Activated CD4-positive, alpha-beta memory T cell treated with anti-CD3 and anti-CD28 coated beads, Interleukin-2, amount 10 ng/mL, durations not matched to agents 7 days and 5 days (primary cell): ENCODE measurements around the gene TAS2R10. TPM values are rescaled to one million over a fixed set of nuclear protein-coding genes. Genes with fewer than 3 reads are reported as not detected.
"Not testable (repeated sequence)": the region's sequence is repeated elsewhere in the genome, so short reads cannot be mapped to it uniquely, and the experiment has no call there.

Source experiments
- CTCF ChIA-PET: fragments of 350-600 bp; sonication (Branson Sonifier 250); formaldehyde crosslinking; loops from one replicate; lab custom pipeline; 2021; ENCODE audit warnings: antibody characterized with exemption, inconsistent platforms; lab: Charles Lee
- POLR2A ChIA-PET: fragments of 350-600 bp; sonication (Branson Sonifier 250); formaldehyde crosslinking; loops from one replicate; lab custom pipeline; 2021; ENCODE audit warnings: antibody characterized with exemption; lab: Charles Lee
- DNase-seq: peaks from one replicate; pipeline ENCODE4 v3.0.0-alpha.2; 2020
- H3K27ac Mint-ChIP-seq: one replicate; pipeline ENCODE4 v1.8.0; 2021; ENCODE audit warnings: mild to moderate bottlenecking, mixed read lengths
- H3K27me3 Mint-ChIP-seq: one replicate; pipeline ENCODE4 v1.8.0; 2021; ENCODE audit warnings: mixed read lengths
- H3K36me3 Mint-ChIP-seq: one replicate; pipeline ENCODE4 v1.8.0; 2021; ENCODE audit warnings: low read depth, mixed read lengths
- H3K4me1 Mint-ChIP-seq: one replicate; pipeline ENCODE4 v1.8.0; 2021; ENCODE audit warnings: mixed read lengths
- H3K4me3 Mint-ChIP-seq: one replicate; pipeline ENCODE4 v1.8.0; 2021; ENCODE audit warnings: mild to moderate bottlenecking, mixed read lengths
- H3K9me3 Mint-ChIP-seq: one replicate; pipeline ENCODE4 v1.8.0; 2021; ENCODE audit warnings: mixed read lengths
- total RNA-seq, 2 experiments: library from RNA; stranded (reverse); gene quantifications; one replicate each; pipeline ENCODE4 v1.2.3, GENCODE V29; 2021

TAS2R10 gene
- total RNA-seq, 2 experiments from 2014 or later = 0.30 to 0.35 TPM

- H3K9me3 Mint-ChIP-seq = no peaks in the 10 kb centered on the region
- DNase-seq = no peak
- POLR2A ChIA-PET = no interaction called here
- CTCF ChIA-PET = no interaction called here
- no peak overlapping the region for H3K27ac Mint-ChIP-seq
- no peak overlapping the region for H3K4me3 Mint-ChIP-seq
- H3K36me3 Mint-ChIP-seq = no peaks in the 10 kb centered on the region
- H3K4me1 Mint-ChIP-seq = no peaks in the 10 kb centered on the region
- H3K27me3 Mint-ChIP-seq = no peaks in the 10 kb centered on the region
Observed at GRCh38 chr12:10824957-10825356, 1.2 kb downstream of the TAS2R10 start.

- Mint-ChIP-seq H3K27ac (no peak overlapping the region), H3K9me3 (no peaks in the 10 kb centered on the region), H3K4me1 (no peaks in the 10 kb centered on the region), H3K27me3 (peaks cover 14% of the 10 kb centered on the region), H3K4me3 (no peak overlapping the region), H3K36me3 (no peaks in the 10 kb centered on the region)
- POLR2A ChIA-PET = no interaction called here
- no peak for DNase-seq
- CTCF ChIA-PET = no interaction called here
Observed at GRCh38 chr12:10811883-10812536, 14.1 kb downstream of the TAS2R10 start.

GRCh38 chr12:10810068-10810467, 16.1 kb downstream of the TAS2R10 start, which contains the start of gene TAS2R9:
TSS of gene TAS2R9 (minus strand) at chr12:10810168. CDS start at chr12:10810075, 93 bp downstream.
- Mint-ChIP-seq H3K9me3 (no peaks in the 10 kb centered on the region), H3K4me1 (no peaks in the 10 kb centered on the region), H3K27ac (no peak within 1 kb of the TSS), H3K4me3 (no peak within 1 kb of the TSS), H3K27me3 (peaks cover 24% of the 10 kb centered on the region), H3K36me3 (no peaks in the 10 kb centered on the region)
- CTCF ChIA-PET = interaction anchor here (0.6 to 1.1 kb wide), 2 partner anchors 336 to 657 kb away, joined by 3 read pairs; no protein-coding TSS in a partner anchor
- POLR2A ChIA-PET = no interaction called here
- no peak for DNase-seq

GRCh38 chr12:10807186-10807585, 19.0 kb downstream of the TAS2R10 start, which contains the start of gene TAS2R8:
TSS of gene TAS2R8 (minus strand) at chr12:10807286. CDS start at chr12:10806980, 306 bp downstream.
- Mint-ChIP-seq H3K27ac (no peak within 1 kb of the TSS), H3K27me3 (peaks cover 24% of the 10 kb centered on the region), H3K9me3 (no peaks in the 10 kb centered on the region), H3K4me3 (no peak within 1 kb of the TSS), H3K4me1 (no peaks in the 10 kb centered on the region), H3K36me3 (no peaks in the 10 kb centered on the region)
- no peak for DNase-seq
- CTCF ChIA-PET = no interaction called here
- POLR2A ChIA-PET = no interaction called here

GRCh38 chr12:10802587-10802986, 23.6 kb downstream of the TAS2R10 start, which contains the start of gene TAS2R7:
TSS of gene TAS2R7 (minus strand) at chr12:10802627. CDS start at chr12:10802570, 57 bp downstream.
- Mint-ChIP-seq H3K9me3 (no peaks in the 10 kb centered on the region), H3K4me1 (no peaks in the 10 kb centered on the region), H3K27ac (no peak within 1 kb of the TSS), H3K36me3 (no peaks in the 10 kb centered on the region), H3K27me3 (peaks cover 23% of the 10 kb centered on the region), H3K4me3 (no peak within 1 kb of the TSS)
- ChIA-PET CTCF (no interaction called here), POLR2A (no interaction called here)
- DNase-seq = no peak

- peaks cover 27% of the 10 kb centered on the region for H3K27me3 Mint-ChIP-seq
- H3K9me3 Mint-ChIP-seq = no peaks in the 10 kb centered on the region
- H3K4me1 Mint-ChIP-seq = no peaks in the 10 kb centered on the region
- no peak overlapping the region for H3K4me3 Mint-ChIP-seq
- ChIA-PET CTCF (no interaction called here), POLR2A (no interaction called here)
- H3K36me3 Mint-ChIP-seq = no peaks in the 10 kb centered on the region
- H3K27ac Mint-ChIP-seq = no peak overlapping the region
- DNase-seq = no peak
Observed at GRCh38 chr12:10801741-10802140, 24.4 kb downstream of the TAS2R10 start.

DNA sequence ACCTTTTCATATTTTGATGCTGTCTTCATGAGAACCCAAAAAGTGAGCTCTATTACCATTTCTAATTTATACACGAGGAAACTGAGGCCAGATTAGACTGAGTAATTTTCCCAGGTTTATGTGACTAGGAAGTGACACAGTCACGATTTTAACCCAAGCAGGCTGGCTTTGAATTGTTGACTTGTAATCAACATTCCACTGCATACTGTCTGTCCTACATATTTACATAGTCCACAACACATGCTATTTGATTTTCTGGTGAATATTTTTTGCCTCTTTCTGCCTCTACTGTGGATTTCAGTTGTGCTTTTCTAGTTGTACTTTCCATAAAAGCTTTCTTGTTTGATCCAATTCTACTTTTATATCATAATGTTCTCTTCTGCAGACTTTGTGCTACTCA, 31.9 kb downstream of the TAS2R10 start:
- POLR2A ChIA-PET = no interaction called here
- H3K27ac Mint-ChIP-seq = no peak overlapping the region
- DNase-seq = no peak
- no peaks in the 10 kb centered on the region for H3K9me3 Mint-ChIP-seq
- H3K4me1 Mint-ChIP-seq = no peaks in the 10 kb centered on the region
- no peak overlapping the region for H3K4me3 Mint-ChIP-seq
- no peaks in the 10 kb centered on the region for H3K36me3 Mint-ChIP-seq
- CTCF ChIA-PET = no interaction called here
- peaks cover 18% of the 10 kb centered on the region for H3K27me3 Mint-ChIP-seq

DNA sequence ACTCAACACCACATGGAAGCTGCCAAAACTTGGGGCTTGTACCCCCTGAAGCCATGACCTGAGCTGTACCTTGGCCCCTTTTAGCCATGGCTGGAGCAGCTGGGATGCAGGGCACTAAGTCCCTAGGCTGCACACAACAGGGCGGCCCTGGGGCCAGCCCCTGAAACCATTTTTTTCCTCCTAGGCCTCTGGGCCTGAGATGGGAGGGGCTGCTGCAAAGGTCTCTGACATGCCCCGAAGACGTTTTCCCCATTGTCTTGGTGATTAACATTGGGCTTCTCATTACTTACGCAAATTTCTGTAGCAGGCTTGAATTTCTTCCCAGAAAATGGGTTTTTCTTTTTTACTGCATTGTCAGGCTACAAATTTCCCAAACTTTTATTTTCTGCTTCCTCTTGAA, 34.4 kb downstream of the TAS2R10 start:
- DNase-seq, POLR2A ChIA-PET, H3K4me3 Mint-ChIP-seq, CTCF ChIA-PET, H3K27ac Mint-ChIP-seq, H3K4me1 Mint-ChIP-seq, H3K36me3 Mint-ChIP-seq, H3K9me3 Mint-ChIP-seq: not testable (repeated sequence)
- H3K27me3 Mint-ChIP-seq = peaks cover 16% of the 10 kb centered on the region

DNA sequence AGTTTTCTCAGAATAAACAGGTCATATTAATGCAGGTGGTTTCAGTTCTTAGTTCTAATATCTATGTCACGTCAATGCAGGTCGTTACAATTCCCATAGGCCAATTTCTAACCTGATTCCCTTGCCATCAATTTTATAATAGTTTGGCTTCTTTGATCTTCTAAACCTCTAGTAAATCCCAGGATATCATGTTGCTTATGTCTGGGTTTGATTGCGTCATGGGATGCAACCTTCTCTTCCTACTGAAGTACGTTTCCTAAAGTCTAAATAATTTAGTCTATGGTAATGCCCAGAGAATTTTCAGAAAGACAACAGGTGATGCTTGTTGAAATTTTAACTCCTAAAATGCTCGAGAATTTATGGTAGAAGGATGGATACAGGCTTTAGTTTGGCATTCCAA, 42.9 kb downstream of the TAS2R10 start:
- no peak for DNase-seq
- Mint-ChIP-seq H3K4me1 (no peaks in the 10 kb centered on the region), H3K27me3 (peaks cover 3% of the 10 kb centered on the region), H3K27ac (no peak overlapping the region), H3K36me3 (no peaks in the 10 kb centered on the region), H3K9me3 (no peaks in the 10 kb centered on the region), H3K4me3 (no peak overlapping the region)
- POLR2A ChIA-PET = no interaction called here
- CTCF ChIA-PET = no interaction called here

GRCh38 chr12:10779103-10779502, 47.1 kb downstream of the TAS2R10 start:
- ChIA-PET POLR2A (no interaction called here), CTCF (no interaction called here)
- H3K9me3 Mint-ChIP-seq = no peaks in the 10 kb centered on the region
- H3K4me1 Mint-ChIP-seq = no peaks in the 10 kb centered on the region
- no peaks in the 10 kb centered on the region for H3K36me3 Mint-ChIP-seq
- no peak overlapping the region for H3K4me3 Mint-ChIP-seq
- H3K27ac Mint-ChIP-seq = no peak overlapping the region
- peaks cover 12% of the 10 kb centered on the region for H3K27me3 Mint-ChIP-seq
- DNase-seq = no peak

Other genes with a start within 250 kb of the TAS2R10 start
- gene MAGOHB, start 212.7 kb downstream of the TAS2R10 start, total RNA-seq = 10 to 100 TPM; 38.4 to 39.0 TPM
- gene STYK1, start 152.3 kb downstream of the TAS2R10 start, total RNA-seq = under 1 TPM; 0.60 to 0.71 TPM
- gene YBX3, start 103.0 kb downstream of the TAS2R10 start, total RNA-seq = 10 to 100 TPM; 38.4 to 46.4 TPM
- gene TAS2R7, start 23.7 kb downstream of the TAS2R10 start, total RNA-seq = not detected
- gene TAS2R8, start 19.1 kb downstream of the TAS2R10 start, total RNA-seq = not detected
- not detected for gene TAS2R9, start 16.2 kb downstream of the TAS2R10 start, total RNA-seq
- under 1 TPM; 0.68 to 0.98 TPM for gene PRR4, start 23.1 kb upstream of the TAS2R10 start, total RNA-seq
- 10 to 100 TPM in 1 of 2 experiments, 1 to 10 TPM in 1; 9.7 to 10.8 TPM for gene PRH1, start 57.9 kb upstream of the TAS2R10 start, total RNA-seq
- under 1 TPM; 0.23 to 0.25 TPM for gene TAS2R13, start 83.2 kb upstream of the TAS2R10 start, total RNA-seq
- gene PRH2, start 102.9 kb upstream of the TAS2R10 start, total RNA-seq = not detected
- 1 to 10 TPM; 1.2 to 1.3 TPM for gene TAS2R14, start 112.9 kb upstream of the TAS2R10 start, total RNA-seq
- under 1 TPM; 0.25 to 0.73 TPM for gene TAS2R50, start 160.6 kb upstream of the TAS2R10 start, total RNA-seq
- gene TAS2R20, start 171.9 kb upstream of the TAS2R10 start, total RNA-seq = under 1 TPM; 0.50 to 0.78 TPM
- 1 to 10 TPM; 1.1 to 1.3 TPM for gene TAS2R19, start 196.3 kb upstream of the TAS2R10 start, total RNA-seq
- 1 to 10 TPM; 1.7 to 1.9 TPM for gene TAS2R31, start 205.0 kb upstream of the TAS2R10 start, total RNA-seq
- under 1 TPM; 0.43 to 0.95 TPM for gene TAS2R46, start 235.9 kb upstream of the TAS2R10 start, total RNA-seq